ENCODE data around the gene SLIT3. TPM values are rescaled to one million over a fixed set of nuclear protein-coding genes. Genes with fewer than 3 reads are reported as not detected.

Gene SLIT3
- total RNA-seq, 6 experiments from 2014 or later = 0.31 to 1.2 (median 0.65) TPM

DNA sequence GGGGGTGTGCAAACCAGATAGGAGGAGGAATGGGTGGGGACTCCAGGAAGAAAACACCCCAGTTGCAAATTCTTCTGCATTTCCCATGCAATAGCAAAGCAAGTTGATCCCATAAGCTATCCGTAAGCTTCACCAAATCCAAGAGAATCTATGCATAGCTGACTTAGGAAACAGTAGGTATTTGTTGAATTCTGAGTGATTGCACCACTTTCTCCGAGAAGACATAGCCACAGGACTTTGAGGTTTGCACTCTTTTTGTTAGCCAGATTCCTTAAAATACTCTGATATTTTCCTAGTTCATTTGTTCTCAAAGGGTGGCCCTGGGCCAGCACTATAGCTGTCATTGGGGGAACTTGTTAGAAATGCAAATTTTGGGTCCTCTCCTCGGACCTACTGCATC lies 271.9 kb downstream of the SLIT3 start:
- TF ChIP-seq, protein P1, sequence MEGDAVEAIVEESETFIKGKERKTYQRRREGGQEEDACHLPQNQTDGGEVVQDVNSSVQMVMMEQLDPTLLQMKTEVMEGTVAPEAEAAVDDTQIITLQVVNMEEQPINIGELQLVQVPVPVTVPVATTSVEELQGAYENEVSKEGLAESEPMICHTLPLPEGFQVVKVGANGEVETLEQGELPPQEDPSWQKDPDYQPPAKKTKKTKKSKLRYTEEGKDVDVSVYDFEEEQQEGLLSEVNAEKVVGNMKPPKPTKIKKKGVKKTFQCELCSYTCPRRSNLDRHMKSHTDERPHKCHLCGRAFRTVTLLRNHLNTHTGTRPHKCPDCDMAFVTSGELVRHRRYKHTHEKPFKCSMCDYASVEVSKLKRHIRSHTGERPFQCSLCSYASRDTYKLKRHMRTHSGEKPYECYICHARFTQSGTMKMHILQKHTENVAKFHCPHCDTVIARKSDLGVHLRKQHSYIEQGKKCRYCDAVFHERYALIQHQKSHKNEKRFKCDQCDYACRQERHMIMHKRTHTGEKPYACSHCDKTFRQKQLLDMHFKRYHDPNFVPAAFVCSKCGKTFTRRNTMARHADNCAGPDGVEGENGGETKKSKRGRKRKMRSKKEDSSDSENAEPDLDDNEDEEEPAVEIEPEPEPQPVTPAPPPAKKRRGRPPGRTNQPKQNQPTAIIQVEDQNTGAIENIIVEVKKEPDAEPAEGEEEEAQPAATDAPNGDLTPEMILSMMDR (IDR thresholded peaks at IDR 0.05) = no peak
- no peak for TF ChIP-seq POLR2A (IDR thresholded peaks at IDR 0.05)
- ATAC-seq = no peak
- Histone ChIP-seq H3K4me3 (no peak overlapping the region), H3K9me3 (no peaks in the 10 kb centered on the region), H3K4me1 (no peaks in the 10 kb centered on the region), H3K36me3 (no peaks in the 10 kb centered on the region), H3K27ac (no peak overlapping the region), H3K27me3 (no peaks in the 10 kb centered on the region)
- WGBS (ENCODE audit: insufficient coverage, low coverage, low lambda C conversion rate, missing lambda C conversion rate) = 47% methylated on average over 3 of the region's 3 CpGs
- intact Hi-C loops (cut with DNase I) = no loop called here
- no peak for DNase-seq

DNA sequence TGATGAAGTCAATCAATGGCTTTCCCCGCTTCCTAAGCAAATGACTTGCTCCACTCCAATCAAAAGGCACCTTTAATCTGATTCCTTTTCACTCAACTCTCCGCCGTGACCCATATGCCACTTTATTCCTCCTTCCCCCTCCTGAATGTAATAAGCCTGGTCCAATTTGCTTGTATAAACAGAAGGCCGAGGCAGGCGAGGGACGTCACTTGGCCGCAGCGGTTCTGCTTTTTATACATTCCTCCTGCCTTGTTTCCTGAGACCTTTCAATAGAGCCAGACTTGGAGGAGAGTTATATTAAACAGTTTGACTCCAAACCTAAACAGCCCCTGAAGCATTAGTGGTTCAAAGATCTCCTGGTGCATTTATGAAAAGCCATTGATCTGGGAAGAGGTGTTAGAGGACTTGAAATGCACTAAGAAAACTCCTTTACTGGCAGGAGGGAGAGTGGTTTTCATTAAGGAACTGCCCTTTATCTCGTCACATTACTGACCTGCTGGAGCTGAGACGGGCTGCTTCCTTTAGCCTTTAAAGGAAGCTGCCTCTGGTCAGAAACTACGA lies 273.4 kb downstream of the SLIT3 start:
- WGBS (ENCODE audit: insufficient coverage, low coverage, low lambda C conversion rate, missing lambda C conversion rate) = 28% methylated on average over 11 of the region's 11 CpGs
- H3K4me3 ChIP-seq = no peak overlapping the region

DNA sequence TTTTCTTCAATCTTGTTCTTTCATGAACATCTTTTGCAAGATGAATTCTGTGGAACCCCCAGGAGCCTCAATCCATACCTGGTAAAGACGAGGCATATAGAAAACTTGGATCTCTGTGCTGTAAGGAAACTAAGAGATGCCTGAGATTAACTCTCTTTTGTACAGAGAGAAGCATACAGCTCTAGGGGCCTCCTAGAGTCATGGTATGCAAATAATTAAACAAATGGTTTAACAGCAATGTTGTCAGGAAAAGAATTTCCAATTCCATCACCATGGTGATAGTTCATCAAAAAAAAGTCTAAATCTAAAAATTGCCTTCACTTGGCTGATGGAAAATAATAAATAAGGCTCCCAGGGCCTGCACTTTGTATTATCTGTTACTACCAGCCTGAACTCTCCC lies 275.4 kb downstream of the SLIT3 start:
- DNase-seq (no peak), ATAC-seq (no peak)
- WGBS (ENCODE audit: insufficient coverage, low coverage, low lambda C conversion rate, missing lambda C conversion rate) = 43% methylated on average over 1 of the region's 1 CpG
- H3K9me3 ChIP-seq = no peaks in the 10 kb centered on the region
- no peak for TF ChIP-seq POLR2A (IDR thresholded peaks at IDR 0.05)
- H3K27ac ChIP-seq = no peak overlapping the region
- no peak overlapping the region for H3K4me3 ChIP-seq
- no peaks in the 10 kb centered on the region for H3K36me3 ChIP-seq
- no peaks in the 10 kb centered on the region for H3K4me1 ChIP-seq
- intact Hi-C loops (cut with DNase I) = no loop called here
- no peaks in the 10 kb centered on the region for H3K27me3 ChIP-seq

More for the DNA sequence above, 273.4 kb downstream of the SLIT3 start:
- Histone ChIP-seq H3K4me1 (no peaks in the 10 kb centered on the region), H3K9me3 (no peaks in the 10 kb centered on the region), H3K27ac (no peak overlapping the region), H3K36me3 (no peaks in the 10 kb centered on the region), H3K27me3 (no peaks in the 10 kb centered on the region)
- peak in 3 of 4 donors; percentile 31 to 62 (median 50) for ATAC-seq
- TF ChIP-seq POLR2A (IDR thresholded peaks at IDR 0.05) = no peak
- TF ChIP-seq, protein P1 (IDR thresholded peaks at IDR 0.05) = no peak
- DNase-seq = no peak
- intact Hi-C loops (cut with DNase I) = no loop called here

DNA sequence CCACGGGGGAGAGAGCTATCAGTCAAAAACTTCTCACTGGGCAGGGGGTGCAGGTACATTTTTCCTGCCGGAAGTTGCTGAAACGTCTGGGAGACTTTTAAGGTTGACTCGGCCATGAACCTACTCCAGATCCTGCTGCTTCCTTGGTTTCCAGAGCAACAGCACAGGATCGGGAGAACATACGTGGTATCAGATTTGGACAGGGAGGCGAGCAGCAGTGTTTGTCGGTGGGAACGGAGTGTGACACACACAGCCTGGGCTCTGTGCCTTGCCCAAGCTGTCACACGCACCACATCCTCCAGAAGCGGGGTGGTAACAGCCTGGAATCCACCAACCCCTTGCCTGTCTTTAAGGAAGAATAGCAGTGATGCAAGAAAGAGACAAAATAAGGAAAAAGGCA lies 276.5 kb downstream of the SLIT3 start:
- TF ChIP-seq POLR2A (IDR thresholded peaks at IDR 0.05) = no peak
- TF ChIP-seq, protein P1 (IDR thresholded peaks at IDR 0.05) = no peak
- Histone ChIP-seq H3K9me3 (no peaks in the 10 kb centered on the region), H3K4me1 (no peaks in the 10 kb centered on the region), H3K4me3 (no peak overlapping the region), H3K36me3 (no peaks in the 10 kb centered on the region), H3K27me3 (no peaks in the 10 kb centered on the region), H3K27ac (no peak overlapping the region)
- WGBS (ENCODE audit: insufficient coverage, low coverage, low lambda C conversion rate, missing lambda C conversion rate) = 38% methylated on average over 11 of the region's 11 CpGs
- intact Hi-C loops (cut with DNase I) = no loop called here
- ATAC-seq = peak in 3 of 4 donors; percentile 18 to 47 (median 30)
- no peak for DNase-seq

DNA sequence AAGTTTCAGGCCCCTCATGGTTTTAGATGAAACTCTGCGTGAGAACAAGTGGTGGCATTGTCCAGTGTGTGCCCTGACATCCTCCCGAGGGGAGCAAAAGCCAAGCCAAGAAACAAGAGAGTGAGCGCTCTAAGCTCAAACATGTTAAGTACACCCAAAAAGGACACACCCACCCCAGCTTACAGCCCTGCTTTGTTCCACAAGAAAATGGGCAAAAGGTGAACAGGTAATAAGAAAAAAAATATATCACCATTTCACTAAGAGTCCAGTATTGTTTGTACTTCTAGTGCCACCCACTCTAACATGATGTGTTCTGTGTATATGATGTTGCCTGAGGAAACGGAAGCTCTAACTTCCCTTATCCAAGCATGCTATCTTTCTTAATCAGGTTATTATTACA lies 278.2 kb downstream of the SLIT3 start:
- H3K4me1 ChIP-seq = no peaks in the 10 kb centered on the region
- intact Hi-C loops (cut with DNase I) = no loop called here
- no peaks in the 10 kb centered on the region for H3K36me3 ChIP-seq
- ATAC-seq (no peak), DNase-seq (no peak)
- H3K27me3 ChIP-seq = no peaks in the 10 kb centered on the region
- WGBS (ENCODE audit: insufficient coverage, low coverage, low lambda C conversion rate, missing lambda C conversion rate) = 71% methylated on average over 4 of the region's 4 CpGs
- H3K9me3 ChIP-seq = no peaks in the 10 kb centered on the region
- TF ChIP-seq POLR2A (IDR thresholded peaks at IDR 0.05) = no peak
- TF ChIP-seq, protein P1 (IDR thresholded peaks at IDR 0.05) = no peak
- no peak overlapping the region for H3K4me3 ChIP-seq
- no peak overlapping the region for H3K27ac ChIP-seq

Measured in right lobe of liver (tissue), 6 donors.